Colonic mucosa (tissue), 4 donors: Measurements from ENCODE around the gene PRR15L. TPM values are rescaled to one million over a fixed set of nuclear protein-coding genes. Genes with fewer than 3 reads are reported as not detected.

ENCODE experiments used
- DNase-seq: peaks from one replicate; pipeline ENCODE4 v3.0.0-alpha.2; 2020
- H3K27ac ChIP-seq: fragments of 200-600 bp; one replicate; pipeline ENCODE4 v1.8.0; 2021
- H3K27me3 ChIP-seq: fragments of 200-600 bp; one replicate; pipeline ENCODE4 v1.8.0; 2021
- H3K36me3 ChIP-seq: fragments of 200-600 bp; one replicate; pipeline ENCODE4 v1.8.0; 2021
- H3K4me1 ChIP-seq: fragments of 200-600 bp; one replicate; pipeline ENCODE4 v1.8.0; 2021; ENCODE audit warnings: mild to moderate bottlenecking
- H3K4me3 ChIP-seq: fragments of 200-600 bp; one replicate; pipeline ENCODE4 v1.8.0; 2021
- H3K9ac ChIP-seq, 2 donors: one replicate each; pipeline ENCODE4 v1.7.0; 2013; ENCODE audit warnings: control low read depth in 2 of 2, low read depth in 2 of 2, low read length in 2 of 2
- H3K9me3 ChIP-seq: fragments of 200-600 bp; one replicate; pipeline ENCODE4 v1.8.0; 2021
- CTCF ChIP-seq: fragments of 200-600 bp; IDR thresholded peaks from one replicate; pipeline ENCODE4 v1.8.0; 2022; ENCODE audit warnings: antibody characterized with exemption, mild to moderate bottlenecking
- intact Hi-C: fragments of 100-400 bp; cut with DNase I; formaldehyde crosslinking; loops from one replicate; pipeline ENCODE4 v1.14.1; 2022
- total RNA-seq, 2 donors: library from RNA; stranded (reverse); fragmentation: NEBNext Ultra II Directional in 1 of 2; extraction: Animal tissue kit (Norgen Biotek cat#: 25700) in 1 of 2; gene quantifications; one replicate each; pipeline ENCODE4 v1.2.1, GENCODE V29; 2021
- donor health status: healthy.
- donor health status: DM: no; HTN: no; CAD: no.
- donor health status: DM: no; HTN: no; CAD: no.

The PRR15L gene
- total RNA-seq, 2 donors from 2014 or later: 223 to 259 TPM

GRCh38 chr17:47986520-47986919 is 28.8 kb upstream of the PRR15L start:
- no peak overlapping the region for H3K27ac ChIP-seq
- no peak for DNase-seq
- no peaks in the 10 kb centered on the region for H3K4me1 ChIP-seq
- TF ChIP-seq CTCF: no peak
- no peaks in the 10 kb centered on the region for H3K9me3 ChIP-seq
- H3K36me3 ChIP-seq: peaks cover 5% of the 10 kb centered on the region
- intact Hi-C loops: no loop called here
- no peaks in the 10 kb centered on the region for H3K27me3 ChIP-seq
- no peak overlapping the region for H3K4me3 ChIP-seq
- no peak overlapping the region for H3K9ac ChIP-seq

GRCh38 chr17:47983492-47984223 is 26.0 kb upstream of the PRR15L start:
- no peaks in the 10 kb centered on the region for H3K9me3 ChIP-seq
- no peak overlapping the region for H3K27ac ChIP-seq
- H3K27me3 ChIP-seq: no peaks in the 10 kb centered on the region
- H3K4me3 ChIP-seq: no peak overlapping the region
- no peak for TF ChIP-seq CTCF
- peaks cover 12% of the 10 kb centered on the region for H3K36me3 ChIP-seq
- H3K9ac ChIP-seq: no peak overlapping the region
- no peaks in the 10 kb centered on the region for H3K4me1 ChIP-seq
- no peak for DNase-seq
- intact Hi-C loops: no loop called here

GRCh38 chr17:47982645-47983390 is 25.1 kb upstream of the PRR15L start:
- no peaks in the 10 kb centered on the region for H3K4me1 ChIP-seq
- intact Hi-C loops: no loop called here
- H3K9ac ChIP-seq: no peak overlapping the region
- no peaks in the 10 kb centered on the region for H3K9me3 ChIP-seq
- H3K4me3 ChIP-seq: no peak overlapping the region
- no peak overlapping the region for H3K27ac ChIP-seq
- no peak for DNase-seq
- peaks cover 12% of the 10 kb centered on the region for H3K36me3 ChIP-seq
- no peaks in the 10 kb centered on the region for H3K27me3 ChIP-seq
- TF ChIP-seq CTCF: no peak

- Histone ChIP-seq H3K4me3 (no peak overlapping the region), H3K4me1 (no peaks in the 10 kb centered on the region), H3K27me3 (no peaks in the 10 kb centered on the region), H3K36me3 (peaks cover 12% of the 10 kb centered on the region), H3K27ac (no peak overlapping the region), H3K9ac (no peak overlapping the region), H3K9me3 (no peaks in the 10 kb centered on the region)
- no peak for DNase-seq
- no peak for TF ChIP-seq CTCF
- intact Hi-C loops: no loop called here
These were observed 24.5 kb upstream of the PRR15L start for GRCh38 chr17:47982091-47982617.

GRCh38 chr17:47981462-47981861 is 23.8 kb upstream of the PRR15L start:
- H3K27me3 ChIP-seq: no peaks in the 10 kb centered on the region
- no peak overlapping the region for H3K27ac ChIP-seq
- H3K4me1 ChIP-seq: no peaks in the 10 kb centered on the region
- H3K9ac ChIP-seq: no peak overlapping the region
- no peaks in the 10 kb centered on the region for H3K9me3 ChIP-seq
- H3K36me3 ChIP-seq: peaks cover 12% of the 10 kb centered on the region
- intact Hi-C loops: no loop called here
- no peak for TF ChIP-seq CTCF
- no peak overlapping the region for H3K4me3 ChIP-seq
- no peak for DNase-seq
